CD4-positive, CD25-positive, alpha-beta regulatory T cell (primary cell): Measurements from ENCODE around the gene GPR3. TPM values are rescaled to one million over a fixed set of nuclear protein-coding genes. Genes with fewer than 3 reads are reported as not detected.

Source experiments
- ATAC-seq, 2 donors: fragments of 150-1000 bp; cut with Tn5 transposase; one replicate each; pipeline ENCODE4 v1.10.0; 2021; ENCODE audit warnings: low read depth in 2 of 2, moderate number of reproducible peaks in 2 of 2, moderate library complexity in 1 of 2
- DNase-seq, 3 donors: peaks; one replicate each; pipeline versions ENCODE4 v3.0.0 to v3.0.0-alpha.2; 2012 to 2022; ENCODE audit warnings: mixed read lengths in 1 of 3
- H3K27ac ChIP-seq: one replicate; pipeline ENCODE4 v1.7.0; 2013; ENCODE audit warnings: mild to moderate bottlenecking, low read length; ENCODE audit not compliant: insufficient read depth, poor library complexity, severe bottlenecking
- H3K27me3 ChIP-seq: one replicate; pipeline ENCODE4 v1.7.0; 2013; ENCODE audit warnings: low read length; ENCODE audit not compliant: control insufficient read depth, insufficient read depth
- H3K36me3 ChIP-seq: one replicate; pipeline ENCODE4 v1.7.0; 2013; ENCODE audit warnings: mild to moderate bottlenecking, low read length, moderate library complexity; ENCODE audit not compliant: control insufficient read depth, insufficient read depth
- H3K4me1 ChIP-seq: 2 replicates; pipeline ENCODE4 v1.7.0; 2013; ENCODE audit warnings: mild to moderate bottlenecking, low read length; ENCODE audit not compliant: insufficient read depth, control insufficient read depth, poor library complexity, severe bottlenecking
- H3K4me3 ChIP-seq: one replicate; pipeline ENCODE4 v1.7.0; 2013; ENCODE audit warnings: low read depth, mild to moderate bottlenecking, low read length, moderate library complexity
- H3K9me3 ChIP-seq, 2 experiments: 1 replicate in 1 of 2; 2 replicates in 1 of 2; pipeline ENCODE4 v1.7.0; 2013; ENCODE audit warnings: low read length in 2 of 2, mild to moderate bottlenecking in 1 of 2, moderate library complexity in 1 of 2; ENCODE audit not compliant: control insufficient read depth in 2 of 2
- H3K27ac Mint-ChIP-seq, 3 donors: one replicate each; pipeline ENCODE4 v1.8.0; 2020 to 2022; ENCODE audit warnings: mild to moderate bottlenecking in 3 of 3, mixed read lengths in 3 of 3, moderate library complexity in 2 of 3
- H3K27me3 Mint-ChIP-seq: one replicate; pipeline ENCODE4 v1.8.0; 2022; ENCODE audit warnings: mild to moderate bottlenecking, mixed read lengths
- H3K36me3 Mint-ChIP-seq: one replicate; pipeline ENCODE4 v1.8.0; 2020; ENCODE audit warnings: mixed read lengths
- H3K4me1 Mint-ChIP-seq, 4 donors: one replicate each; pipeline ENCODE4 v1.8.0; 2020 to 2022; ENCODE audit warnings: mixed read lengths in 4 of 4, mild to moderate bottlenecking in 1 of 4
- H3K4me3 Mint-ChIP-seq, 4 donors: one replicate each; pipeline ENCODE4 v1.8.0; 2020 to 2022; ENCODE audit warnings: mild to moderate bottlenecking in 4 of 4, mixed read lengths in 4 of 4, moderate library complexity in 3 of 4
- H3K9me3 Mint-ChIP-seq, 7 donors: one replicate each; pipeline ENCODE4 v1.8.0; 2020 to 2022; ENCODE audit warnings: mixed read lengths in 7 of 7, mild to moderate bottlenecking in 3 of 7, moderate library complexity in 2 of 7
- polyA plus RNA-seq, 4 donors: library from polyadenylated mRNA; unstranded; fragments of 300-500 nt; fragmentation: Illumina TruSeq; gene quantifications; one replicate each; pipeline ENCODE4 v1.2.3, GENCODE V29; 2021
- total RNA-seq: library from RNA; stranded (reverse); gene quantifications from one replicate; pipeline ENCODE4 v1.2.3, GENCODE V29; 2022

The GPR3 gene
- total and polyA plus RNA-seq, 5 donors from 2014 or later, result 0.07 to 0.47 (median 0.21) TPM; not detected in 2

- peaks cover 0 to 1% (median 0%) of the 10 kb centered on the region in 7 donors for H3K9me3 Mint-ChIP-seq
- H3K36me3 Mint-ChIP-seq, result no peaks in the 10 kb centered on the region
- no peaks in the 10 kb centered on the region for H3K9me3 ChIP-seq
- H3K4me3 ChIP-seq, result no peak within 1 kb of the TSS
- ATAC-seq (no peak), DNase-seq (no peak)
- no peak within 1 kb of the TSS for H3K27ac ChIP-seq
- no peaks in the 10 kb centered on the region for H3K27me3 ChIP-seq
- H3K4me3 Mint-ChIP-seq, result no peak within 1 kb of the TSS
- no peaks in the 10 kb centered on the region for H3K4me1 Mint-ChIP-seq
- H3K4me1 ChIP-seq, result no peaks in the 10 kb centered on the region
- H3K27ac Mint-ChIP-seq, result peak within 1 kb of the TSS; percentile 18 to 90 (median 43)
- H3K27me3 Mint-ChIP-seq, result peaks cover 14% of the 10 kb centered on the region
- H3K36me3 ChIP-seq, result no peaks in the 10 kb centered on the region
Measured at GRCh38 chr1:27374362-27375086, 17.9 kb upstream of the GPR3 start, which contains the start of gene FCN3. Gene FCN3, minus strand, starts transcription at chr1:27374824. Its CDS starts 6 bp downstream, at chr1:27374818.

- Histone ChIP-seq H3K4me3 (no peak overlapping the region), H3K9me3 (no peaks in the 10 kb centered on the region), H3K27ac (no peak overlapping the region), H3K36me3 (no peaks in the 10 kb centered on the region), H3K4me1 (no peaks in the 10 kb centered on the region), H3K27me3 (peaks cover 3% of the 10 kb centered on the region)
- no peaks in the 10 kb centered on the region for H3K36me3 Mint-ChIP-seq
- DNase-seq (no peak), ATAC-seq (no peak)
- H3K27me3 Mint-ChIP-seq, result peaks cover 11% of the 10 kb centered on the region
- no peak overlapping the region for H3K4me3 Mint-ChIP-seq
- no peaks in the 10 kb centered on the region for H3K4me1 Mint-ChIP-seq
- H3K9me3 Mint-ChIP-seq, result peaks cover 0 to 2% (median 0%) of the 10 kb centered on the region in 7 donors
- H3K27ac Mint-ChIP-seq, result no peak overlapping the region
Measured at GRCh38 chr1:27377760-27378495, 14.5 kb upstream of the GPR3 start.

DNA sequence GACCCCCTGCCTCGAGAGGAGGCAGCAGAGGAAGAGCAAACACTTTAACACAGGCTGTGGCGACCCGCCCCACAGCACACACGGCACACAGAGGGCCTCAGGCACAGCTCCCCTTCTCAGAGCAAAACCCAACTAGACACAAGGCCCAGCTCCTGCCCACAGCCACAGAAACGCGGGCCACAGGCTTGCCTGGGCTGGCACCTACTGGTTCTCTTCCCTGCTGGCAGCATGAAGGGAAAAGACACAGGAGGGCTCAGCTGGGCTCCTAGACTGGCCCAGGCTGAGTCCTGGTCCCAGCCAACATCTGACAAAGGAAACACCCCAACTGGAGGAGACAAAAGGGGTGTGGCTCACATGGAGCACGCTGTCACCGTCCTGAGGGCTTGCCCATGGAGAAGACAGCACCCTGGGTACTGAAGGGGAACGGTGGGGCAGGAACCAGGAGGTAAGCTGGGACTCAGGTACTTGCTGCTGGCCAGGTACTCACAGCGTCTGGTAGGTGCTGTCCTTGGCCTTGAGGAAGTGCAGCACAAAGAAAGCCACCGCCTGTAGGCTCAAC is 12.8 kb upstream of the GPR3 start:
- Histone ChIP-seq H3K36me3 (no peaks in the 10 kb centered on the region), H3K9me3 (no peaks in the 10 kb centered on the region), H3K4me3 (no peak overlapping the region), H3K27me3 (peaks cover 3% of the 10 kb centered on the region), H3K4me1 (no peaks in the 10 kb centered on the region), H3K27ac (no peak overlapping the region)
- no peaks in the 10 kb centered on the region for H3K36me3 Mint-ChIP-seq
- H3K27me3 Mint-ChIP-seq, result peaks cover 11% of the 10 kb centered on the region
- no peak for ATAC-seq
- peaks cover 0 to 7% (median 0%) of the 10 kb centered on the region in 4 donors for H3K4me1 Mint-ChIP-seq
- peaks cover 0 to 2% (median 0%) of the 10 kb centered on the region in 7 donors for H3K9me3 Mint-ChIP-seq
- no peak overlapping the region for H3K27ac Mint-ChIP-seq
- no peak for DNase-seq
- no peak overlapping the region for H3K4me3 Mint-ChIP-seq

DNA sequence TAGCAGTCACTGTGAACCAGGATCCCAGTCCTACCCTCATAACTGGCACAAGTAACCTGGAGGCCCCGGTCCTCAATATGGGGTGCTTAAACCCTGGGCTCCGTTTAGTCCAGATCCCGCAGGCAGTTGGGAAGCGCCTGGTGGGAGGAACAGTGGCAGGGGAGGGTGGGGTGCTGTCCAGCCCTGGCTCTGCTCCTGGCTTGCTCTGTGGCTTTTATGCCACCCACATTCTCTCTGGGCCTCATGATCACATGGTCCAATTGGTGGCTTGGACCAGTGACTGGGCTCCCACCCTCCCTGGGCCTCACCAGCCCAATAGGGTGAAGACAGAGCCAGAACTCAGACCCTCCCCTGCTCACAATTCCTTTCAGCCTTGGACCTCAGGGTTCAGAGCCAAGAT is 12.2 kb upstream of the GPR3 start:
- peaks cover 11% of the 10 kb centered on the region for H3K27me3 Mint-ChIP-seq

DNA sequence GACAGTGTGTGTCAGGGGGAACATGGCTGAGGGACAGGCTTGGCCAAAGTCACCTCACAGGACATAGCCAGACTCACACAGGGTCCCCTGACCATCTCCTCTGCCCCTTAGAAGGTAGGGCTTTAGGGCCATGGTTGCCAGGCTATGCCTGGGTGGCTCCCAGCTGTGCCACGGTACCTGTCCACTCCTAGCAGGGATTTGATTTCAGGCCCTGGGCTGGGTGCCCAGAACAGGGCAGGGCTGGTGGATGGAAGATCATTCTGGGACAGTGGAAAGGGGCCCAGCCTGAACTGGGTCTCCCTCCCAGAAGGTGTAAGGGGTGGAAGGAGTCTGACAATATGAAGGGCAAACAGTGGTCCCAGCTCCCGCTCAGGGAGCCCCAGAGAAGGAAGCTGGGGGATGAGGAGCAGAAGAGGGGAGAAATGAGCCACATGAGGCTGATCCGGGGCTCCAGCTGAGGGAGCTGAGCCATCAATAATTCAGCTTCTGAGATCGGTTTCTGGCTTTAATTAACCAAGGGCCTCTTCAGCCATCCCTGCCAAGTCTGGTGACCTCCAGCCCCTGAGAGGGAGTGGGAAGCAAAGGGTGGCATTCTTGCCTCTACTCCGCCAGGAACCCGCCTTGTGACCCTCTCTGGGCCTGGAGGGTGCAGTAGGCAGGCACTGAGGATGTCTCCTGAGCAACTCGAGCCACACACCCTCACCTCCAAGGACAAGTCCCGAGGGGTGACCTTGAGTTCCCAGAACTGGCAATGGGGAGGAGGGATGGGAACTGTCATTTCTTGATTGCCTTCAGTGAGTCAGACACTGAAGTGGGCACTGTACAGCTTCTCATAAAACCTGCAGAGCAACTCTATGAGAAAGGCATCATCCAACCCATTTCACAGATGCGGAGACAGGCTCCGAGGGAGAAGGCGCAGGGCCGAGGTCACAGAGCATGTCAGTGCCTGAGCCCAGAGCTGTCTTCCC is 11.4 kb upstream of the GPR3 start:
- H3K9me3 ChIP-seq, result no peaks in the 10 kb centered on the region
- Mint-ChIP-seq H3K4me1 (peaks cover 0 to 7% (median 0%) of the 10 kb centered on the region in 4 donors), H3K27ac (no peak overlapping the region), H3K9me3 (peaks cover 0 to 2% (median 0%) of the 10 kb centered on the region in 7 donors), H3K4me3 (no peak overlapping the region), H3K27me3 (peaks cover 9% of the 10 kb centered on the region), H3K36me3 (no peaks in the 10 kb centered on the region)
- H3K27ac ChIP-seq, result no peak overlapping the region
- H3K36me3 ChIP-seq, result no peaks in the 10 kb centered on the region
- H3K4me3 ChIP-seq, result no peak overlapping the region
- no peak for DNase-seq
- H3K4me1 ChIP-seq, result no peaks in the 10 kb centered on the region
- H3K27me3 ChIP-seq, result peaks cover 3% of the 10 kb centered on the region
- ATAC-seq, result no peak

More for the DNA sequence above, 12.2 kb upstream of the GPR3 start:
- Histone ChIP-seq H3K9me3 (no peaks in the 10 kb centered on the region), H3K4me3 (no peak overlapping the region), H3K27ac (no peak overlapping the region), H3K27me3 (peaks cover 3% of the 10 kb centered on the region), H3K4me1 (no peaks in the 10 kb centered on the region), H3K36me3 (no peaks in the 10 kb centered on the region)
- Mint-ChIP-seq H3K36me3 (no peaks in the 10 kb centered on the region), H3K27ac (no peak overlapping the region), H3K9me3 (peaks cover 0 to 2% (median 0%) of the 10 kb centered on the region in 7 donors), H3K4me1 (peaks cover 0 to 7% (median 0%) of the 10 kb centered on the region in 4 donors), H3K4me3 (no peak overlapping the region)
- DNase-seq, result no peak
- ATAC-seq, result no peak

GRCh38 chr1:27381969-27382762 is 10.3 kb upstream of the GPR3 start:
- Histone ChIP-seq H3K27me3 (peaks cover 3% of the 10 kb centered on the region), H3K36me3 (no peaks in the 10 kb centered on the region), H3K27ac (no peak overlapping the region), H3K4me3 (no peak overlapping the region), H3K4me1 (no peaks in the 10 kb centered on the region), H3K9me3 (no peaks in the 10 kb centered on the region)
- H3K4me3 Mint-ChIP-seq, result no peak overlapping the region
- no peak for ATAC-seq
- no peak overlapping the region for H3K27ac Mint-ChIP-seq
- H3K9me3 Mint-ChIP-seq, result peaks cover 0 to 2% (median 0%) of the 10 kb centered on the region in 7 donors
- H3K36me3 Mint-ChIP-seq, result no peaks in the 10 kb centered on the region
- H3K4me1 Mint-ChIP-seq, result peaks cover 0 to 7% (median 0%) of the 10 kb centered on the region in 4 donors
- no peak for DNase-seq
- peaks cover 5% of the 10 kb centered on the region for H3K27me3 Mint-ChIP-seq
